ENCODE measurements around the gene SRD5A3.
A peak's percentile ranks its signal among the peaks of the same experiment; 100 is the strongest.

Gene SRD5A3

GRCh38 chr4:55397520-55398321 lies 51.7 kb downstream of the SRD5A3 start:
- no peak for TF ChIP-seq CTCF (IDR thresholded peaks at IDR 0.05)
- Mint-ChIP-seq H3K36me3 (ENCODE audit: low read depth) (peaks cover 19% of the 10 kb centered on the region), H3K9me3 (no peaks in the 10 kb centered on the region), H3K27ac (peak overlapping the region; percentile 88), H3K4me3 (peak overlapping the region; percentile 91), H3K27me3 (ENCODE audit: low read depth, poor library complexity) (peaks cover 8% of the 10 kb centered on the region), H3K4me1 (peaks cover 38% of the 10 kb centered on the region)
- peak; percentile 33 for DNase-seq

GRCh38 chr4:55398461-55398860 lies 52.4 kb downstream of the SRD5A3 start:
- Mint-ChIP-seq H3K9me3 (no peaks in the 10 kb centered on the region), H3K4me1 (peaks cover 38% of the 10 kb centered on the region), H3K27ac (peak overlapping the region; percentile 48), H3K4me3 (peak overlapping the region; percentile 91), H3K36me3 (ENCODE audit: low read depth) (peaks cover 25% of the 10 kb centered on the region), H3K27me3 (ENCODE audit: low read depth, poor library complexity) (peaks cover 5% of the 10 kb centered on the region)
- no peak for DNase-seq
- no peak for TF ChIP-seq CTCF (IDR thresholded peaks at IDR 0.05)

GRCh38 chr4:55398966-55399365 lies 52.9 kb downstream of the SRD5A3 start:
- H3K36me3 Mint-ChIP-seq (ENCODE audit: low read depth) = peaks cover 30% of the 10 kb centered on the region
- peaks cover 38% of the 10 kb centered on the region for H3K4me1 Mint-ChIP-seq
- H3K9me3 Mint-ChIP-seq = no peaks in the 10 kb centered on the region
- H3K27ac Mint-ChIP-seq = no peak overlapping the region
- H3K4me3 Mint-ChIP-seq = peak overlapping the region; percentile 91
- DNase-seq = no peak
- TF ChIP-seq CTCF (IDR thresholded peaks at IDR 0.05) = no peak
- H3K27me3 Mint-ChIP-seq (ENCODE audit: low read depth, poor library complexity) = peaks cover 5% of the 10 kb centered on the region

GRCh38 chr4:55399581-55399980 lies 53.5 kb downstream of the SRD5A3 start:
- Mint-ChIP-seq H3K27me3 (ENCODE audit: low read depth, poor library complexity) (peaks cover 5% of the 10 kb centered on the region), H3K9me3 (no peaks in the 10 kb centered on the region), H3K4me1 (peaks cover 35% of the 10 kb centered on the region), H3K27ac (no peak overlapping the region), H3K4me3 (peak overlapping the region; percentile 91), H3K36me3 (ENCODE audit: low read depth) (peaks cover 36% of the 10 kb centered on the region)
- no peak for DNase-seq
- TF ChIP-seq CTCF (IDR thresholded peaks at IDR 0.05) = no peak

- H3K9me3 Mint-ChIP-seq = no peaks in the 10 kb centered on the region
- H3K27ac Mint-ChIP-seq = no peak overlapping the region
Observed at GRCh38 chr4:55405073-55405472, 59.0 kb downstream of the SRD5A3 start.

More at GRCh38 chr4:55405073-55405472, 59.0 kb downstream of the SRD5A3 start:
- H3K4me1 Mint-ChIP-seq = peaks cover 21% of the 10 kb centered on the region
- peaks cover 56% of the 10 kb centered on the region for H3K36me3 Mint-ChIP-seq (ENCODE audit: low read depth)
- DNase-seq = no peak
- no peaks in the 10 kb centered on the region for H3K27me3 Mint-ChIP-seq (ENCODE audit: low read depth, poor library complexity)
- H3K4me3 Mint-ChIP-seq = no peak overlapping the region
- no peak for TF ChIP-seq CTCF (IDR thresholded peaks at IDR 0.05)

Data from nephron progenitor cell (in vitro differentiated cells).